ENCODE data around the gene FOSL1.
"Not testable (repeated sequence)": the region's sequence is repeated elsewhere in the genome, so short reads cannot be mapped to it uniquely, and the experiment has no call there.

The FOSL1 gene

DNA sequence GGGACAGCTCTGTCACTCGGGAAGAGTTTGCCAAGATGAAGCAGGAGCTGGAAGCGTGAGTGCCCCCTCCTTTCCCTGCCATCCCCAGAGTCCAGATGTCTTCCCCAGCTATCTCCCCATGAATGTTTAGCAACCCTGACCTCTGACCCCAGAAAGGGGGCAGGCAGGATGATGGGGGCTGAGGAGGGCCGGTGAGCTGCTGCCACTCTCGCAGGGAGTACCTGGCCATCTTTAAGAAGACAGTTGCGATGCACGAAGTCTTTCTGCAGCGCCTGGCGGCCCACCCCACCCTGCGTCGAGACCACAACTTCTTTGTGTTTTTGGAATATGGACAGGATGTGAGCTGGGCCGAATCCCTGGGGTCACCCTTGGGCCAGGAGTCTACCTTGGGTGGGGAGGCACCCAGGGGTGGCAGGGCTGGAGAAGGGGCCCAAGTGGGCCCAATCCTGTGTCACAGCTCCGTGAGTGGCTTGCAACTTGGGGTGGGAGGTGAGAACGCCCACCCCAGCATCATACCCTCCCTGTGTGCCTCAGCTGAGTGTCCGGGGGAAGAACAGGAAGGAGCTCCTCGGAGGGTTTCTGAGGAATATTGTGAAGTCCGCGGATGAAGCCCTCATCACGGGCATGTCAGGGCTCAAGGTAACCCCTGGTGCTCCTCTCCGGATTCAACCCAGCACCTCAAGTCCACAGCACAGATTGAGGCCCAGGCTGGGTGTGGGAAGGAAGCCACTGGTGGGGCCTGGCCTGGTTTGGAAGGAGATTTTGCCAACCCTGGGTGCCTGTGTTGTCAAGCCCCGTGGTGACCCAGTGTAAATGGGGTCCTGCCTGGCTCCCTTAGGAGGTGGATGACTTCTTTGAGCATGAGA is 49.7 kb downstream of the FOSL1 start:
- TF ChIP-seq, protein P1, sequence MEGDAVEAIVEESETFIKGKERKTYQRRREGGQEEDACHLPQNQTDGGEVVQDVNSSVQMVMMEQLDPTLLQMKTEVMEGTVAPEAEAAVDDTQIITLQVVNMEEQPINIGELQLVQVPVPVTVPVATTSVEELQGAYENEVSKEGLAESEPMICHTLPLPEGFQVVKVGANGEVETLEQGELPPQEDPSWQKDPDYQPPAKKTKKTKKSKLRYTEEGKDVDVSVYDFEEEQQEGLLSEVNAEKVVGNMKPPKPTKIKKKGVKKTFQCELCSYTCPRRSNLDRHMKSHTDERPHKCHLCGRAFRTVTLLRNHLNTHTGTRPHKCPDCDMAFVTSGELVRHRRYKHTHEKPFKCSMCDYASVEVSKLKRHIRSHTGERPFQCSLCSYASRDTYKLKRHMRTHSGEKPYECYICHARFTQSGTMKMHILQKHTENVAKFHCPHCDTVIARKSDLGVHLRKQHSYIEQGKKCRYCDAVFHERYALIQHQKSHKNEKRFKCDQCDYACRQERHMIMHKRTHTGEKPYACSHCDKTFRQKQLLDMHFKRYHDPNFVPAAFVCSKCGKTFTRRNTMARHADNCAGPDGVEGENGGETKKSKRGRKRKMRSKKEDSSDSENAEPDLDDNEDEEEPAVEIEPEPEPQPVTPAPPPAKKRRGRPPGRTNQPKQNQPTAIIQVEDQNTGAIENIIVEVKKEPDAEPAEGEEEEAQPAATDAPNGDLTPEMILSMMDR (IDR thresholded peaks at IDR 0.05; ENCODE audit: extremely low read depth, missing control alignments) = no peak

DNA sequence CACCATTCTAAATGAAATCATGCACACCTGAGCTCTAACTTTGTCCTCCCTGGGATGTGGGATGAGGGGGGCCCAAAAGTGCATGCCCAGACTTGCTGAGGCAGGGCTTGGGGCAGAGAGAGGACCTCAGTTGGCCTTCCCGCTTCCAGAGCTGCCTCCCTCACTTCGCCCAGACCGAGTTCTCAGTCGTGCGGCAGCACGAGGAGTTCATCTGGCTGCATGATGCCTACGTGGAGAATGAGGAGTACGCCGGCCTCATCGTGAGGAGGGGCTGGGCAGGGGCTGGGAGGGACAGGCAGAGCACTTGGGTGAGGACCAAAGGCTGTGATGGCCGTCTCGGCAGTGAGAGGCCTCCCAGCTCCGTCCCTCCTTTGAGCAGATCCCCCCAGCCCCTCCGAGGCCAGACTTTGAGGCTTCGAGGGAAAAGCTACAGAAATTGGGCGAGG is 50.4 kb downstream of the FOSL1 start:
- no peak for DNase-seq (ENCODE audit: low spot score)
- TF ChIP-seq, protein P1 (IDR thresholded peaks at IDR 0.05; ENCODE audit: extremely low read depth, missing control alignments) = no peak

More for the DNA sequence above, 49.7 kb downstream of the FOSL1 start:
- no peak for DNase-seq (ENCODE audit: low spot score)

DNA sequence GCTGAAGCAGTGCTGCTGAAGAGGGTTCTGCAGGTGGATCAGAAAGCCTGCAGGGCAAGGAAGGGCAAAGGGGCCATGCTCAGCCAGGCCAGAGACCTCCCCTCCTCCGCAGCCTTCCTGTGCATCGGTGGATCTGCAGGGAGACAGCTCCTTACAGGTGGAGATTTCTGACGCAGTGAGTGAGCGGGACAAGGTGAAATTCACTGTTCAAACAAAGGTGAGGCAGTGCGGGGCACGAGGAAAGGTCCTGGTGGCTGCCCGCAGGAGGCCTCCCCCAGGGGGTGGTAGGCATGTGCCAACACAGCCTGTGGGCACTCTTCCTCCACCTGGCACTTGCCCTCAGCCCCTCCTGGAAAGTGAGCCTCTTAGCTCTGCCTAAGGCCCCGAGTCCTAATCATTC is 50.8 kb downstream of the FOSL1 start:
- TF ChIP-seq, protein P1 (IDR thresholded peaks at IDR 0.05; ENCODE audit: extremely low read depth, missing control alignments) = no peak
- no peak for DNase-seq (ENCODE audit: low spot score)

DNA sequence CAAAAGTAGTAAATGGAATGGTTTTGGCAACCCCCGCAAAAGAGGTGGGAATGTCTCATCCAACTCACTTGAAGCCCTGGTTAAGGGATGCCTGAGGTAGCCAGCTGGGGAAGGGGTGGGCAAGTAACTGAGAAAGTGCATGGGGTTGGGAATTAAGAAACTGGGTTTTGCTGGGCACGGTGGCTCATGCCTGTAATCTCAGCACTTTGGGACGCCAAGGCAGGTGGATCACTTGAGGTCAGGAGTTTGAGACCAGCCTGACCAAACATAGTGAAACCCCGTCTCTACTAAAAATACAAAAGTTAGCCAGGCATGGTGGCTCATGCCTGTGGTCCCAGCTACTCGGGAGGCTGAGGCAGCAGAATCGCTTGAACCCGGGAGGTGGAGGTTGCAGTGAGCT is 51.5 kb downstream of the FOSL1 start:
- DNase-seq (ENCODE audit: low spot score) = not testable (repeated sequence)

DNA sequence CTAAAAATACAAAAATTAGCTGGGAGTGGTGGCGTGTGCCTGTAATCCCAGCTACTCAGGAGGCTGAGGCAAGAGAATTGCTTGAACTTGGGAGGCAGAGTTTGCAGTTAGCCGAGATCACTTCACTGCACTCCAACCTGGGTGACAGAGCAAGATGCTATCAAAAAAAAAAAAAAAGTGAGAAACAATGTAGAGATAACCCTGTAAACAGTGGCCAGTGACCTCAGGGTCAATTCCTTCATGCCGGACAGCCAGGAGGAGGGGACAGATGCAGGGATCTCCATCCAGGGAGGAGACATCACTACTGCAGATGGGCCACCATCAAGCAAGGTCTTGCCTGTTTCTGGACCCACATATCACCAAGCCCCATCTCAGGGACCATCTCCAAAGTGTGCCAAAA is 52.4 kb downstream of the FOSL1 start:
- TF ChIP-seq, protein P1 (IDR thresholded peaks at IDR 0.05; ENCODE audit: extremely low read depth, missing control alignments) = no peak
- DNase-seq (ENCODE audit: low spot score) = no peak

DNA sequence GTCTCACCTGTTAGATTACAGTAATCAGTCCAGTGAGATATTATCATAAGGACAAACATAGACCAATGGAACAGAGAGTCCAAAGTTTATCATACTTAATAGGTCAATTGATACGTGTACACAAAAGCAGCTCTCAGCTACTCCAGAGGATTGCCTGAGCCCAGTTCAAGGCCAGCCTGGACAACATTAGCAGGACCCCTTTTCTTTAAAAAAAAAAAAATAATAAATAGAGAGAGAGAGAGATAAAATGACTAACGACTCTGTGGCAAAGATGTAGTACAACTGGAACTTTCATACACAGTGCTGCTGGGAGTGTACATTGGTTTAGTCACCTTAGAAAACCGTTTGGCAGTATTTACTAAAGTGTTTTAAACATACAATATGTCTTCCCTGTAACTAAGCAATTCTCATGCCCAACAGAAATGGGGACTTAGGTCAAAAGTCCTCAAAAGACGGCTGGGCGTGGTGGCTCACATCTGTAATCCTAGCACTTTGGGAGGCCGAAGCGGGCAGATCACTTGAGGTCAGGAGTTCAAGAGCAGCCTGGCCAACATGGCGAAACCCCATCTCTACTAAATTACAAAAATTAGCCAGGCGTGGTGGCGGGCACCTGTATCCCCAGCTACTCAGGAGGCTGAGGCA is 55.8 kb downstream of the FOSL1 start:
- TF ChIP-seq, protein P1 (IDR thresholded peaks at IDR 0.05; ENCODE audit: extremely low read depth, missing control alignments) = no peak
- no peak for DNase-seq (ENCODE audit: low spot score)

DNA sequence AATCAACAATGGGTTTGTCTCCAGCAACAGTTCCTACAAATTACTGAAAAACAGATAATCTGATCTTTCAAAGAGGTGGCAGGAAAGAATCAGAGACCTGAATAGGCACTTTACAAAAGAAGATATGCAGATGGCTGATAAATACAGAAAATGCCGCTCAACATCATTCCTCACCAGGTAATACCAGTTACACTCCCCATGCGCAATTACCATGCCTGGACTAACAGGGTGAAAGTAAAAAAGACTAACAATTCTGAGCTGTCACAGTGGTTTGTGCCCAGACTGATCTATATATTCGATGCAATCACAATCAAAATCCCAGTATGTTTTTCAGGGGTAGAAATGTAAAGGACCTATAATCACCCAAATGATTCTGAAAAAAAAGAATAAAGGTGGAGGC is 56.4 kb downstream of the FOSL1 start:
- TF ChIP-seq, protein P1 (IDR thresholded peaks at IDR 0.05; ENCODE audit: extremely low read depth, missing control alignments) = no peak
- no peak for DNase-seq (ENCODE audit: low spot score)
